Urinary bladder (tissue), 4 donors: ENCODE results near the gene INPP4B. TPM values are rescaled to one million over a fixed set of nuclear protein-coding genes. Genes with fewer than 3 reads are reported as not detected.

ENCODE experiments used
- DNase-seq: peaks from one replicate; pipeline ENCODE4 v3.0.0-alpha.2; 2015; ENCODE audit errors: extremely low spot score
- H3K27ac ChIP-seq: one replicate; pipeline ENCODE4 v1.5.1; 2013; ENCODE audit warnings: low read depth, mild to moderate bottlenecking, moderate library complexity
- H3K36me3 ChIP-seq: one replicate; pipeline ENCODE4 v1.6.1; 2013; ENCODE audit warnings: mild to moderate bottlenecking, moderate library complexity; ENCODE audit not compliant: insufficient read depth
- H3K4me1 ChIP-seq: one replicate; pipeline ENCODE4 v1.6.1; 2013; ENCODE audit warnings: mild to moderate bottlenecking, moderate library complexity; ENCODE audit not compliant: insufficient read depth
- H3K4me3 ChIP-seq: one replicate; pipeline ENCODE4 v1.5.1; 2013; ENCODE audit warnings: low read depth, low read length
- WGBS: extraction: QIAGEN DNeasy Blood & Tissue Kit; methylation state at CpG from one replicate; pipeline ENCODE4 v1.1.7; 2013; 5-methylcytosine and 5-hydroxymethylcytosine counted together
- polyA plus RNA-seq: library from polyadenylated mRNA; stranded (reverse); fragments of 200-250 nt; gene quantifications from one replicate; pipeline ENCODE4 v1.2.3, GENCODE V29; 2013
- total RNA-seq: library from RNA; depleted of rRNA; stranded (reverse); fragments of >200 nt; gene quantifications from one replicate; pipeline ENCODE4 v1.2.3, GENCODE V29; 2014
- donor health status: healthy with polysubstance abuse.
- donor health status: healthy.

Gene INPP4B
- total and polyA plus RNA-seq, 2 donors, result 4.7 to 53.9 TPM

GRCh38 chr4:142021761-142022160 lies 824.3 kb downstream of the INPP4B start:
- no peaks in the 10 kb centered on the region for H3K36me3 ChIP-seq
- no peak overlapping the region for H3K27ac ChIP-seq
- WGBS, result 87% methylated on average over 2 of the region's 2 CpGs
- H3K4me3 ChIP-seq, result no peak overlapping the region
- H3K4me1 ChIP-seq, result no peaks in the 10 kb centered on the region
- no peak for DNase-seq

- 98% methylated on average over 1 of the region's 1 CpG for WGBS
- Histone ChIP-seq H3K4me3 (no peak overlapping the region), H3K4me1 (no peaks in the 10 kb centered on the region), H3K27ac (no peak overlapping the region), H3K36me3 (no peaks in the 10 kb centered on the region)
- DNase-seq, result no peak
These were observed 824.9 kb downstream of the INPP4B start for GRCh38 chr4:142021181-142021580.

- H3K4me1 ChIP-seq, result no peaks in the 10 kb centered on the region
- no peak for DNase-seq
- H3K36me3 ChIP-seq, result no peaks in the 10 kb centered on the region
- no peak overlapping the region for H3K4me3 ChIP-seq
- no peak overlapping the region for H3K27ac ChIP-seq
These were observed 830.1 kb downstream of the INPP4B start for GRCh38 chr4:142016031-142016430.

- 78% methylated on average over 2 of the region's 2 CpGs for WGBS
- no peaks in the 10 kb centered on the region for H3K4me1 ChIP-seq
- H3K27ac ChIP-seq, result no peak overlapping the region
These were observed 836.4 kb downstream of the INPP4B start for GRCh38 chr4:142009751-142010150.

GRCh38 chr4:142005519-142005918 lies 840.6 kb downstream of the INPP4B start:
- Histone ChIP-seq H3K4me3 (no peak overlapping the region), H3K27ac (no peak overlapping the region), H3K4me1 (no peaks in the 10 kb centered on the region), H3K36me3 (no peaks in the 10 kb centered on the region)
- no peak for DNase-seq
- 92% methylated on average over 1 of the region's 1 CpG for WGBS

More at GRCh38 chr4:142009751-142010150, 836.4 kb downstream of the INPP4B start:
- H3K4me3 ChIP-seq, result no peak overlapping the region
- no peaks in the 10 kb centered on the region for H3K36me3 ChIP-seq
- no peak for DNase-seq

- WGBS, result 52% methylated on average over 5 of the region's 5 CpGs
- no peak for DNase-seq
- H3K27ac ChIP-seq, result no peak overlapping the region
These were observed 846.5 kb downstream of the INPP4B start for GRCh38 chr4:141999446-142000143.

GRCh38 chr4:141995056-141995455 lies 851.0 kb downstream of the INPP4B start:
- DNase-seq, result no peak
- WGBS, result 48% methylated on average over 1 of the region's 1 CpG
- no peak overlapping the region for H3K27ac ChIP-seq
- H3K36me3 ChIP-seq, result no peaks in the 10 kb centered on the region
- no peak overlapping the region for H3K4me3 ChIP-seq
- H3K4me1 ChIP-seq, result no peaks in the 10 kb centered on the region

More at GRCh38 chr4:141999446-142000143, 846.5 kb downstream of the INPP4B start:
- Histone ChIP-seq H3K4me3 (no peak overlapping the region), H3K4me1 (no peaks in the 10 kb centered on the region), H3K36me3 (no peaks in the 10 kb centered on the region)

GRCh38 chr4:141977433-141977832 lies 868.7 kb downstream of the INPP4B start:
- DNase-seq, result no peak
- 87% methylated on average over 3 of the region's 3 CpGs for WGBS
- Histone ChIP-seq H3K36me3 (no peaks in the 10 kb centered on the region), H3K4me3 (no peak overlapping the region), H3K27ac (no peak overlapping the region), H3K4me1 (no peaks in the 10 kb centered on the region)
